Breast epithelium (tissue), 3 donors: ENCODE data around the gene WDTC1.

ENCODE experiments used
- POLR2AphosphoS5 ChIP-seq, 3 donors: sonication (generic); formaldehyde crosslinking; IDR thresholded peaks; one replicate each; pipeline ENCODE4 v1.6.1; 2017; ENCODE audit warnings: antibody characterized with exemption in 3 of 3
- TF ChIP-seq, protein P1 (sequence below), 3 donors: fragments of 450-650 bp; IDR thresholded peaks; one replicate each; pipeline ENCODE4 v1.5.1; 2016 to 2017; ENCODE audit warnings: antibody characterized with exemption in 3 of 3, mild to moderate bottlenecking in 3 of 3, moderate library complexity in 3 of 3

DNA sequence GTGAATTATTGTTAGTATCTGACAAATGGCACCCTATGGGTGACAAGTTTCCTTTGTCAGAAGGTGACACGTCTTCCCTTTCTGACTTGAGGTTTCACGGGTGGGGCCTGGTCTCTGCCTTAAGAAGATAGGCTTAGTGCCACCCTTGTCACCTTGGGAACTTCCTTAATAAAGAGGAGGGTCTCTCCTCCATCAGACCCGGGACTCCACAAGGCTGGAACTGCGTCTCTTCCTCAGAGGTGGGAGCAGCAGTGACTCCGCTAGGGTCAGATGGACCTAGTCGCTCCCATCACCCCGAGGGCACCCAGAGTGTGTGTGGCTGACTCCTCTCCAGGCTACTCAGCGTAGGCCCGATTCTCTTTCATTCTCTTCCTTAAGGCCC lies 774 bp upstream of the WDTC1 start:
- TF ChIP-seq, protein P1, sequence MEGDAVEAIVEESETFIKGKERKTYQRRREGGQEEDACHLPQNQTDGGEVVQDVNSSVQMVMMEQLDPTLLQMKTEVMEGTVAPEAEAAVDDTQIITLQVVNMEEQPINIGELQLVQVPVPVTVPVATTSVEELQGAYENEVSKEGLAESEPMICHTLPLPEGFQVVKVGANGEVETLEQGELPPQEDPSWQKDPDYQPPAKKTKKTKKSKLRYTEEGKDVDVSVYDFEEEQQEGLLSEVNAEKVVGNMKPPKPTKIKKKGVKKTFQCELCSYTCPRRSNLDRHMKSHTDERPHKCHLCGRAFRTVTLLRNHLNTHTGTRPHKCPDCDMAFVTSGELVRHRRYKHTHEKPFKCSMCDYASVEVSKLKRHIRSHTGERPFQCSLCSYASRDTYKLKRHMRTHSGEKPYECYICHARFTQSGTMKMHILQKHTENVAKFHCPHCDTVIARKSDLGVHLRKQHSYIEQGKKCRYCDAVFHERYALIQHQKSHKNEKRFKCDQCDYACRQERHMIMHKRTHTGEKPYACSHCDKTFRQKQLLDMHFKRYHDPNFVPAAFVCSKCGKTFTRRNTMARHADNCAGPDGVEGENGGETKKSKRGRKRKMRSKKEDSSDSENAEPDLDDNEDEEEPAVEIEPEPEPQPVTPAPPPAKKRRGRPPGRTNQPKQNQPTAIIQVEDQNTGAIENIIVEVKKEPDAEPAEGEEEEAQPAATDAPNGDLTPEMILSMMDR (IDR thresholded peaks at IDR 0.05) = no peak
- TF ChIP-seq POLR2AphosphoS5 (IDR thresholded peaks at IDR 0.05) = no peak
